OCI-LY3 (cell line): Measurements from ENCODE around the gene CD84.
"Not testable (repeated sequence)": the region's sequence is repeated elsewhere in the genome, so short reads cannot be mapped to it uniquely, and the experiment has no call there.

Experiments used
- EZH2phosphoT487 ChIP-seq: fragments of 200-600 bp; shearing (Covaris generic); IDR thresholded peaks from 2 replicates; pipeline ENCODE4 v1.6.1; 2018; ENCODE audit warnings: antibody characterized with exemption, mixed run types, low read depth
- TF ChIP-seq, protein P1 (sequence below): fragments of 200-600, 300-600 bp; sonication (generic); IDR thresholded peaks from 2 replicates; pipeline ENCODE4 v1.5.1; 2014; ENCODE audit warnings: antibody characterized with exemption, low read length, low read depth

DNA sequence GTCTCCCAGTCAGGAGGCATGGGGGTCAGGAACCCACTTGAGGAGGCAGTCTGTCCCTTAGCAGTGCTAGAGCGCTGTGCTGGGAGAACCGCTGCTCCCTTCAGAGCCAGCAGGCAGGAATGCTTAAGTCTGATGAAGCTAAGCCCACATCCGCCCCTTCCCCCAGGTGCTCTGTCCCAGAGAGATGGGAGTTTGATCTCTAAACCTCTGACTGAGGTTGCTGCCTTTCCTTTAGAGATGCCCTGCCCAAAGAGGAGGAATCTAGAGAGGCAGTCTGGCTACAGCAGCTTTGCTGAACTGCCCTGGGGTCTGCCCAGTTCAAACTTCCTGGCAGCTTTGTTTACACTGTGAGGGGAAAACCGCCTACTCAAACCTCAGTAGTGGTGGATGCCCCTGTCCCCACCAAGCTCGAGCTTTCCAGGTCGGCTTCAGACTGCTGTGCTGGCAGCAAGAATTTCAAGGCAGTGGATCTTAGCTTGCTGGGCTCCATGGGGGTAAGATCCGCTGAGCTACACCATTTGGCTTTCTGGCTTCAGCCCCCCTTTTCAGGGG, 49.8 kb downstream of the CD84 start:
- TF ChIP-seq, protein P1, sequence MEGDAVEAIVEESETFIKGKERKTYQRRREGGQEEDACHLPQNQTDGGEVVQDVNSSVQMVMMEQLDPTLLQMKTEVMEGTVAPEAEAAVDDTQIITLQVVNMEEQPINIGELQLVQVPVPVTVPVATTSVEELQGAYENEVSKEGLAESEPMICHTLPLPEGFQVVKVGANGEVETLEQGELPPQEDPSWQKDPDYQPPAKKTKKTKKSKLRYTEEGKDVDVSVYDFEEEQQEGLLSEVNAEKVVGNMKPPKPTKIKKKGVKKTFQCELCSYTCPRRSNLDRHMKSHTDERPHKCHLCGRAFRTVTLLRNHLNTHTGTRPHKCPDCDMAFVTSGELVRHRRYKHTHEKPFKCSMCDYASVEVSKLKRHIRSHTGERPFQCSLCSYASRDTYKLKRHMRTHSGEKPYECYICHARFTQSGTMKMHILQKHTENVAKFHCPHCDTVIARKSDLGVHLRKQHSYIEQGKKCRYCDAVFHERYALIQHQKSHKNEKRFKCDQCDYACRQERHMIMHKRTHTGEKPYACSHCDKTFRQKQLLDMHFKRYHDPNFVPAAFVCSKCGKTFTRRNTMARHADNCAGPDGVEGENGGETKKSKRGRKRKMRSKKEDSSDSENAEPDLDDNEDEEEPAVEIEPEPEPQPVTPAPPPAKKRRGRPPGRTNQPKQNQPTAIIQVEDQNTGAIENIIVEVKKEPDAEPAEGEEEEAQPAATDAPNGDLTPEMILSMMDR: not testable (repeated sequence)
- not testable (repeated sequence) for TF ChIP-seq EZH2phosphoT487
